Measurements from ENCODE around the gene MPEG1.

- TF ChIP-seq EZH2 (IDR thresholded peaks at IDR 0.05; ENCODE audit: insufficient read depth, poor library complexity, severe bottlenecking) (no peak), EZH2phosphoT487 (IDR thresholded peaks at IDR 0.05; ENCODE audit: insufficient read depth, low read depth) (no peak)
Observed at GRCh38 chr11:59184691-59185339, 27.9 kb downstream of the MPEG1 start.
